ENCODE measurements around the gene SNRK. TPM values are rescaled to one million over a fixed set of nuclear protein-coding genes. Genes with fewer than 3 reads are reported as not detected.

The SNRK gene
- total RNA-seq, 5 donors from 2014 or later (not counting 1 experiment from before 2014, with no cell fraction given) = 88.1 to 165 (median 107) TPM

DNA sequence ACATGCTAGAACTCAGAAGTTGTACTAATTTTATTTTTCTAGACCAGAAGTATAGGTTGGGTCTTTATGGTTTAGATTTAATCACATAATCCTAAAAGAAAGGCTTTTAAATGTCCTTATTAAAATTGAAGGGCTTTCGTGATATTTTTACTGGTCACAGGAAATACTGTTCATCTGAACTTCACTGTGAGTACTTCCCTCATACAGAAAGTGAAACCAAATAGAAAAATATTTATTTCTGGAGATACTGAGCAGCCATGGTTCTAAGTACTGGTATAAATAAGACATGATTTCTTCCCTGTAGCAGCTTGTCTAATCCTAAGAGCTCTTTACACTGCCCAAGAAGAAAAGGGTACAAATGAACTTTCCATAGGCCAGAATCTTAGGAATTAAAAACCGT lies 2.0 kb downstream of the SNRK start:
- H3K4me1 ChIP-seq (ENCODE audit: control insufficient read depth in 1 of 2, extremely low read depth in 1 of 2, insufficient read depth in 2 of 2, low read length in 2 of 2) = peaks cover 39 to 49% of the 10 kb centered on the region in 2 experiments
- no peaks in the 10 kb centered on the region for H3K27me3 Mint-ChIP-seq
- no CpG with 5 or more reads among the region's 2 CpGs for WGBS (ENCODE audit: insufficient coverage)
- H3K4me3 Mint-ChIP-seq = peak overlapping the region; percentile 91 to 98 (median 96)
- ChIA-PET CTCF (interaction anchor here in 1 of 2 donors (0.6 to 1.0 kb wide), 2 partner anchors 47 to 58 kb away, joined by 3 read pairs; no protein-coding TSS in a partner anchor), POLR2A (interaction anchor here in 1 of 2 donors (1.0 kb wide), 1 partner anchor 8 kb away, joined by 7 read pairs; no protein-coding TSS in a partner anchor)
- DNase-seq (peak in 1 of 35 experiments; percentile 53), ATAC-seq (replicated peaks in 1 of 4) (peak in 1 of 4 experiments; percentile 20)
- peaks cover 52 to 54% (median 53%) of the 10 kb centered on the region in 3 donors for H3K4me1 Mint-ChIP-seq
- peak overlapping the region; percentile 98 for H3K27ac Mint-ChIP-seq
- peaks cover 0 to 7% of the 10 kb centered on the region in 2 donors for H3K36me3 ChIP-seq (ENCODE audit: control insufficient read depth in 2 of 2, extremely low read depth in 1 of 2, insufficient read depth in 1 of 2, low read length in 1 of 2)
- H3K27ac ChIP-seq (ENCODE audit: low read length) = peak overlapping the region; percentile 73
- H3K9me3 ChIP-seq = no peaks in the 10 kb centered on the region
- H3K9me3 Mint-ChIP-seq = no peaks in the 10 kb centered on the region
- peaks cover 14% of the 10 kb centered on the region for H3K36me3 Mint-ChIP-seq
- H3K27me3 ChIP-seq (replicated peaks in 1 of 2; ENCODE audit: control insufficient read depth in 2 of 2, extremely low read depth in 1 of 2, insufficient read depth in 2 of 2, low read length in 1 of 2) = no peaks in the 10 kb centered on the region
- peak overlapping the region; percentile 71 to 98 for H3K4me3 ChIP-seq (ENCODE audit: control insufficient read depth in 1 of 2, extremely low read depth in 1 of 2, low read length in 1 of 2)

DNA sequence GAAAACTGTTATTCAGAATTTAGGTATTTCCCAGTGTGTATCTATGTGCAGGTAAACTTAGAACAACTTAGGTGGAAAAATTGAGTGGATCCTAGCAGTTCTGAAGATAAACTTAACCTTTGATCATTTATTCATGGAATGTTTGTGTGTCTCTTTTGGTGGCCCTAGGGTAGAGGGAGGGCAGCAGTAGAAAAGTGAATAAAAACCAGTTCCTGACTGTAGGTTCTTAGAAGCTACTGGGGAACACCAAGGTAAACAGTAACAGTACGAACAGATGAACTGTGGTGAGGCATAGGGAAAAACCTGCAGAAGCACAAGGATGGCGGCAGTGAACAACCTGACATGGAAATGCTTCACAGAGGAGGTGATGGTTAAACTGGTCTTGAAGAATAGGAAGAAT lies 2.5 kb downstream of the SNRK start:
- H3K36me3 Mint-ChIP-seq = peaks cover 14% of the 10 kb centered on the region
- H3K9me3 ChIP-seq = no peaks in the 10 kb centered on the region
- DNase-seq (no peak), ATAC-seq (replicated peaks in 1 of 4) (no peak)
- peak overlapping the region; percentile 71 to 98 for H3K4me3 ChIP-seq (ENCODE audit: control insufficient read depth in 1 of 2, extremely low read depth in 1 of 2, low read length in 1 of 2)
- H3K27me3 ChIP-seq (replicated peaks in 1 of 2; ENCODE audit: control insufficient read depth in 2 of 2, extremely low read depth in 1 of 2, insufficient read depth in 2 of 2, low read length in 1 of 2) = no peaks in the 10 kb centered on the region
- peaks cover 44 to 53% of the 10 kb centered on the region in 2 experiments for H3K4me1 ChIP-seq (ENCODE audit: control insufficient read depth in 1 of 2, extremely low read depth in 1 of 2, insufficient read depth in 2 of 2, low read length in 2 of 2)
- WGBS (ENCODE audit: insufficient coverage) = 58% methylated on average over 2 of the region's 2 CpGs
- POLR2A ChIA-PET = interaction anchor here in 1 of 2 donors (1.0 kb wide), 2 partner anchors 8 to 37 kb away, joined by 3 to 7 read pairs; no protein-coding TSS in a partner anchor
- peaks cover 0 to 7% of the 10 kb centered on the region in 2 donors for H3K36me3 ChIP-seq (ENCODE audit: control insufficient read depth in 2 of 2, extremely low read depth in 1 of 2, insufficient read depth in 1 of 2, low read length in 1 of 2)
- CTCF ChIA-PET = interaction anchor here in 1 of 2 donors (1.0 kb wide), 1 partner anchor 46 kb away, joined by 3 read pairs; no protein-coding TSS in a partner anchor
- no peaks in the 10 kb centered on the region for H3K9me3 Mint-ChIP-seq
- H3K27me3 Mint-ChIP-seq = no peaks in the 10 kb centered on the region
- peak overlapping the region; percentile 73 for H3K27ac ChIP-seq (ENCODE audit: low read length)
- peak overlapping the region; percentile 98 for H3K27ac Mint-ChIP-seq
- H3K4me3 Mint-ChIP-seq = peak overlapping the region; percentile 91 to 98 (median 96)
- peaks cover 55 to 57% (median 57%) of the 10 kb centered on the region in 3 donors for H3K4me1 Mint-ChIP-seq

DNA sequence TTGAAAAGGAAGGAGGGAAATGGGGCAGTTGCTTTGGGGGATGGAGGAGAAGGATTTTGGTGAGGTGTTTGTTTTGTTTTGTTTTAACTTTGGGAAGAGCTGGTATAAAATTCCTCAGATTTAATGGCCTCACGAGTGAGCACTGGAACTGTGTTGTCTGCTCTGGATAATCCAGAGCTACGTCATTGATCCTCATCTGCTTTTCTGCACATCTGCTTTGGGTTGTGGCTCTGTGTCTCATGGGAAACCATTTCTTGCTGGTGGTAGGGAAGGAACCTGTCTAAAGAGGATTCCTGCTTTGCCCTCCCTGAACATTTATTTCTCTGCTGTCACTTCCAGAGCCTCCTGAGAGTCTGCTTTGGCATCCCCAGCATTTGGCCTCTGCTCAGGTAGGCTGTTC lies 3.1 kb downstream of the SNRK start:
- H3K36me3 Mint-ChIP-seq = peaks cover 14% of the 10 kb centered on the region

DNA sequence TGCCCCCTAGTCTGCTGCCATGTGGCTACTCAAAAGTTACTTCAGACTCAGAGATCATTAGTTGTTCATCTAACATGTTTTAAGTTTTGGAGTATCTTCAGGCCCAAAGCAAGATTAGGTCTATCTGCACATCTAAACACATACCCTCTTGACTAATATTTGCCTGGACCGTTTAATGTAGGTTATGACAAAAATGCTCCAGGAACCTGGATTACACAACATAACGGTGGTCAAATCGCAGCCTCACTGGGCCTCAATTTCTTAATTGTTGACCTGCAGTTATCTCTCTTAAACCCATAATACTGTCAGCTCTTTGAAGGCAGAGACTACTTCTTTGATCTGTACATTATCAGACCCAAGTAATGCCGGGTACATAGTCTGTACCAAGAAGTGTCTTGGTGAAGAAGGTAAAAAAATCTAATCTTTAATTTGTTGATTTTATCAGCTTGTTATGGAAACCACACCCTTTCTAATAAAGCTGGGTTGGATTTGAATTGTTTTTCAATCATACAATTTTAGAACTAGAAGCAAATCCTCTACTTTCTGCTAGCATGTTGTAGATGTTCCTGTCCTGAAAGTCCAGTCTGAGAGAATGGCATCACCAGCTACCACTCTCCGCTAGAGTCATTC lies 3.6 kb downstream of the SNRK start:
- H3K36me3 ChIP-seq (ENCODE audit: control insufficient read depth in 2 of 2, extremely low read depth in 1 of 2, insufficient read depth in 1 of 2, low read length in 1 of 2) = peaks cover 0 to 7% of the 10 kb centered on the region in 2 donors
- peak overlapping the region; percentile 73 for H3K27ac ChIP-seq (ENCODE audit: low read length)
- peaks cover 48 to 63% of the 10 kb centered on the region in 2 experiments for H3K4me1 ChIP-seq (ENCODE audit: control insufficient read depth in 1 of 2, extremely low read depth in 1 of 2, insufficient read depth in 2 of 2, low read length in 2 of 2)
- H3K4me3 ChIP-seq (ENCODE audit: control insufficient read depth in 1 of 2, extremely low read depth in 1 of 2, low read length in 1 of 2) = peak overlapping the region; percentile 71 to 98
- ChIA-PET POLR2A (interaction anchor here (0.6 to 1.4 kb wide), 6 partner anchors 9 to 332 kb away, joined by 3 to 7 read pairs (median 4); partner anchors contain the start of gene ANO10 (in 1 of the 2)), CTCF (interaction anchor here (0.6 to 1.3 kb wide), 4 partner anchors 88 to 687 kb away, joined by 3 to 5 read pairs (median 4); no protein-coding TSS in a partner anchor)
- Mint-ChIP-seq H3K36me3 (peaks cover 14% of the 10 kb centered on the region), H3K4me1 (peaks cover 66 to 69% (median 68%) of the 10 kb centered on the region in 3 donors), H3K27ac (peak overlapping the region; percentile 98), H3K4me3 (peak overlapping the region; percentile 91 to 98 (median 96)), H3K27me3 (no peaks in the 10 kb centered on the region), H3K9me3 (no peaks in the 10 kb centered on the region)
- no peaks in the 10 kb centered on the region for H3K27me3 ChIP-seq (replicated peaks in 1 of 2; ENCODE audit: control insufficient read depth in 2 of 2, extremely low read depth in 1 of 2, insufficient read depth in 2 of 2, low read length in 1 of 2)
- DNase-seq (no peak), ATAC-seq (replicated peaks in 1 of 4) (no peak)
- 90% methylated on average over 2 of the region's 5 CpGs for WGBS (ENCODE audit: insufficient coverage)
- no peaks in the 10 kb centered on the region for H3K9me3 ChIP-seq

More for the DNA sequence above, 3.1 kb downstream of the SNRK start:
- Histone ChIP-seq H3K27ac (ENCODE audit: low read length) (peak overlapping the region; percentile 73), H3K4me3 (ENCODE audit: control insufficient read depth in 1 of 2, extremely low read depth in 1 of 2, low read length in 1 of 2) (peak overlapping the region; percentile 71 to 98), H3K36me3 (ENCODE audit: control insufficient read depth in 2 of 2, extremely low read depth in 1 of 2, insufficient read depth in 1 of 2, low read length in 1 of 2) (peaks cover 0 to 7% of the 10 kb centered on the region in 2 donors), H3K9me3 (no peaks in the 10 kb centered on the region), H3K27me3 (replicated peaks in 1 of 2; ENCODE audit: control insufficient read depth in 2 of 2, extremely low read depth in 1 of 2, insufficient read depth in 2 of 2, low read length in 1 of 2) (no peaks in the 10 kb centered on the region), H3K4me1 (ENCODE audit: control insufficient read depth in 1 of 2, extremely low read depth in 1 of 2, insufficient read depth in 2 of 2, low read length in 2 of 2) (peaks cover 45 to 58% of the 10 kb centered on the region in 2 experiments)
- Mint-ChIP-seq H3K4me1 (peaks cover 61 to 63% (median 62%) of the 10 kb centered on the region in 3 donors), H3K27ac (peak overlapping the region; percentile 98), H3K9me3 (no peaks in the 10 kb centered on the region), H3K27me3 (no peaks in the 10 kb centered on the region), H3K4me3 (peak overlapping the region; percentile 91 to 98 (median 96))
- WGBS (ENCODE audit: insufficient coverage) = no CpG with 5 or more reads among the region's 2 CpGs
- POLR2A ChIA-PET = interaction anchor here (1.0 to 1.4 kb wide), 2 partner anchors 10 to 36 kb away, joined by 3 to 6 read pairs; no protein-coding TSS in a partner anchor
- ATAC-seq (replicated peaks in 1 of 4) = no peak
- CTCF ChIA-PET = interaction anchor here in 1 of 2 donors (1.0 kb wide), 1 partner anchor 46 kb away, joined by 3 read pairs; no protein-coding TSS in a partner anchor
- DNase-seq = no peak

DNA sequence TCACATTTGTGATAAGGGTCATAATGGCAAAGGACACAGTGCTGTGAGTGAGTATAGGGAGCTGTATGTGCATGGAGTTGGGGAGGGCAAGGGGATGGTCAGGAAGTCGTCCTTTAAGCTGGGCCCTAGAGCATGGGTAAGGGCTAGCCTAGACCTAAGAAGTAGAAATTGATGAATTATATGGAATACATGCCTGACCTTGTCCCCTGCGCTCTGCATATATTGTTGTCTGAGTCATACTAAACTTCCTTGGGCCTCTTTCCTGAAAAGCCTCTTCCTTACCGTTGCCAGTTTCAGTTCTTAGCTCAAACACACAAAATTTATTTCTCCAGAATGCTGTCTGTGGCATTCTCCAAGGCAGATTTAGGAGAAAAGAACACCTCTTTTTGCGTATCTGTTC lies 4.6 kb downstream of the SNRK start:
- peaks cover 74 to 78% (median 76%) of the 10 kb centered on the region in 3 donors for H3K4me1 Mint-ChIP-seq
- CTCF ChIA-PET = interaction anchor here in 1 of 2 donors (0.7 to 1.3 kb wide), 3 partner anchors 30 to 129 kb away, joined by 4 to 5 read pairs (median 5); no protein-coding TSS in a partner anchor

DNA sequence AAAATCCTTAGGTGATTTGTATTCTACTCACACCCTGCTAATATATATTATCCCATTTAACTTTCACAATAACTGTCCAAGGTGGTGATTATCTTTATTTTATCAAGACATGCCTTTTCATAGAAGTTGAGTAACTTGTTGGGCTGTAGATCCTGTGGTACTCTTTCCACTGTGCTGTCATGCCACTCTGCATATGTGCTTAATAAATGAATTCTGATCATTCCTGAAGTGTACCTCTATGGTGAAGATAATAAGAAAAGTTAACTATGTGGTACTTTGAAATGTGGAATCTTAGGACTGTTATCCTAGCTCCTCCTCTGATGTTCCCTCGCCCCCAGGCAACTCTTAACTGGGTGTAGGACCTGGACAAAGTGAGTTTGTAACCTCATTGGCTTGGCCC lies 5.2 kb downstream of the SNRK start:
- no CpG with 5 or more reads among the region's 1 CpG for WGBS (ENCODE audit: insufficient coverage)
- no peaks in the 10 kb centered on the region for H3K27me3 ChIP-seq (replicated peaks in 1 of 2; ENCODE audit: control insufficient read depth in 2 of 2, extremely low read depth in 1 of 2, insufficient read depth in 2 of 2, low read length in 1 of 2)
- H3K27me3 Mint-ChIP-seq = no peaks in the 10 kb centered on the region
- CTCF ChIA-PET = interaction anchor here in 1 of 2 donors (0.7 to 1.3 kb wide), 3 partner anchors 29 to 129 kb away, joined by 3 to 5 read pairs (median 4); no protein-coding TSS in a partner anchor
- H3K9me3 ChIP-seq = no peaks in the 10 kb centered on the region
- peak overlapping the region; percentile 73 for H3K27ac ChIP-seq (ENCODE audit: low read length)
- H3K4me3 Mint-ChIP-seq = peak overlapping the region; percentile 91 to 98 (median 96)
- H3K4me3 ChIP-seq (ENCODE audit: control insufficient read depth in 1 of 2, extremely low read depth in 1 of 2, low read length in 1 of 2) = peak overlapping the region; percentile 11 to 47
- H3K4me1 Mint-ChIP-seq = peaks cover 78 to 81% (median 79%) of the 10 kb centered on the region in 3 donors
- peaks cover 0 to 7% of the 10 kb centered on the region in 2 donors for H3K36me3 ChIP-seq (ENCODE audit: control insufficient read depth in 2 of 2, extremely low read depth in 1 of 2, insufficient read depth in 1 of 2, low read length in 1 of 2)
- no peaks in the 10 kb centered on the region for H3K9me3 Mint-ChIP-seq
- DNase-seq (no peak), ATAC-seq (replicated peaks in 1 of 4) (no peak)
- POLR2A ChIA-PET = interaction anchor here in 1 of 2 donors (0.5 kb wide), 1 partner anchor 58 kb away, joined by 3 read pairs; no protein-coding TSS in a partner anchor
- peak overlapping the region; percentile 98 for H3K27ac Mint-ChIP-seq
- H3K36me3 Mint-ChIP-seq = peaks cover 14% of the 10 kb centered on the region
- peaks cover 53 to 74% of the 10 kb centered on the region in 2 experiments for H3K4me1 ChIP-seq (ENCODE audit: control insufficient read depth in 1 of 2, extremely low read depth in 1 of 2, insufficient read depth in 2 of 2, low read length in 2 of 2)

More for the DNA sequence above, 4.6 kb downstream of the SNRK start:
- Mint-ChIP-seq H3K27me3 (no peaks in the 10 kb centered on the region), H3K36me3 (peaks cover 14% of the 10 kb centered on the region), H3K4me3 (peak overlapping the region; percentile 91 to 98 (median 96)), H3K9me3 (no peaks in the 10 kb centered on the region), H3K27ac (peak overlapping the region; percentile 98)
- Histone ChIP-seq H3K4me1 (ENCODE audit: control insufficient read depth in 1 of 2, extremely low read depth in 1 of 2, insufficient read depth in 2 of 2, low read length in 2 of 2) (peaks cover 53 to 70% of the 10 kb centered on the region in 2 experiments), H3K4me3 (ENCODE audit: control insufficient read depth in 1 of 2, extremely low read depth in 1 of 2, low read length in 1 of 2) (peak overlapping the region; percentile 11 to 47), H3K36me3 (ENCODE audit: control insufficient read depth in 2 of 2, extremely low read depth in 1 of 2, insufficient read depth in 1 of 2, low read length in 1 of 2) (peaks cover 0 to 7% of the 10 kb centered on the region in 2 donors), H3K27ac (ENCODE audit: low read length) (peak overlapping the region; percentile 73), H3K9me3 (no peaks in the 10 kb centered on the region), H3K27me3 (replicated peaks in 1 of 2; ENCODE audit: control insufficient read depth in 2 of 2, extremely low read depth in 1 of 2, insufficient read depth in 2 of 2, low read length in 1 of 2) (no peaks in the 10 kb centered on the region)
- 0% methylated on average over 1 of the region's 4 CpGs for WGBS (ENCODE audit: insufficient coverage)
- DNase-seq (no peak), ATAC-seq (replicated peaks in 1 of 4) (no peak)
- POLR2A ChIA-PET = interaction anchor here (0.5 to 1.4 kb wide), 5 partner anchors 8 to 98 kb away, joined by 3 to 7 read pairs (median 4); no protein-coding TSS in a partner anchor
